HG03097 (cell line): ENCODE measurements around the gene GREB1.

Experiments used
- ATAC-seq: cut with Tn5 transposase; IDR thresholded peaks from one replicate; pipeline ENCODE4 v1.9.1; 2021; ENCODE audit not compliant: unreplicated experiment, low FRiP score

The GREB1 gene

GRCh38 chr2:11534746-11535484, 1.1 kb downstream of the GREB1 start:
- no peak for ATAC-seq

GRCh38 chr2:11535899-11536344, 2.1 kb downstream of the GREB1 start:
- no peak for ATAC-seq

GRCh38 chr2:11537951-11538350, 4.1 kb downstream of the GREB1 start:
- ATAC-seq = no peak

- no peak for ATAC-seq
Observed at GRCh38 chr2:11539317-11540147, 5.7 kb downstream of the GREB1 start.

- no peak for ATAC-seq
Observed at GRCh38 chr2:11540148-11540995, 6.5 kb downstream of the GREB1 start.

- ATAC-seq = no peak
Observed at GRCh38 chr2:11540996-11541692, 7.3 kb downstream of the GREB1 start.

- no peak for ATAC-seq
Observed at GRCh38 chr2:11541693-11542274, 7.9 kb downstream of the GREB1 start.

GRCh38 chr2:11542275-11542819, 8.5 kb downstream of the GREB1 start:
- no peak for ATAC-seq

- no peak for ATAC-seq
Observed at GRCh38 chr2:11543337-11544216, 9.7 kb downstream of the GREB1 start.

GRCh38 chr2:11546072-11546471, 12.2 kb downstream of the GREB1 start:
- ATAC-seq = no peak

GRCh38 chr2:11547912-11548497, 14.2 kb downstream of the GREB1 start:
- no peak for ATAC-seq

- no peak for ATAC-seq
Observed at GRCh38 chr2:11550302-11550701, 16.5 kb downstream of the GREB1 start.

- ATAC-seq = no peak
Observed at GRCh38 chr2:11550901-11551568, 17.2 kb downstream of the GREB1 start.

GRCh38 chr2:11551569-11552259, 17.9 kb downstream of the GREB1 start:
- no peak for ATAC-seq

- no peak for ATAC-seq
Observed at GRCh38 chr2:11552260-11552638, 18.4 kb downstream of the GREB1 start.

GRCh38 chr2:11553661-11554398, 20.0 kb downstream of the GREB1 start:
- ATAC-seq = no peak

GRCh38 chr2:11554399-11554716, 20.5 kb downstream of the GREB1 start:
- ATAC-seq = no peak
